GM20431 (cell line): ENCODE data around the gene TANC1.

Experiments
- in situ Hi-C: fragments of 300-500 bp; cut with MseI, MboI; formaldehyde crosslinking; loops from one replicate; pipeline ENCODE4 v1.15.0; 2020; ENCODE audit warnings: low sequenced_read_pairs; ENCODE audit not compliant: unreplicated experiment

Gene TANC1

GRCh38 chr2:159150280-159150746 lies 181.9 kb downstream of the TANC1 start:
- in situ Hi-C loops: no loop called here

GRCh38 chr2:159151198-159152127 lies 183.0 kb downstream of the TANC1 start:
- in situ Hi-C loops: no loop called here

- in situ Hi-C loops: no loop called here
These were observed 183.8 kb downstream of the TANC1 start for GRCh38 chr2:159152128-159152778.

- in situ Hi-C loops: no loop called here
These were observed 184.6 kb downstream of the TANC1 start for GRCh38 chr2:159153063-159153462.

- in situ Hi-C loops: no loop called here
These were observed 185.0 kb downstream of the TANC1 start for GRCh38 chr2:159153463-159153862.

GRCh38 chr2:159153951-159154350 lies 185.5 kb downstream of the TANC1 start:
- in situ Hi-C loops: no loop called here

- in situ Hi-C loops: no loop called here
These were observed 185.9 kb downstream of the TANC1 start for GRCh38 chr2:159154366-159154765.

GRCh38 chr2:159155320-159155719 lies 186.9 kb downstream of the TANC1 start:
- in situ Hi-C loops: no loop called here

- in situ Hi-C loops: no loop called here
These were observed 187.4 kb downstream of the TANC1 start for GRCh38 chr2:159155791-159156190.

- in situ Hi-C loops: no loop called here
These were observed 188.4 kb downstream of the TANC1 start for GRCh38 chr2:159156834-159157233.

GRCh38 chr2:159157361-159158209 lies 189.1 kb downstream of the TANC1 start:
- in situ Hi-C loops: no loop called here

- in situ Hi-C loops: no loop called here
These were observed 192.0 kb downstream of the TANC1 start for GRCh38 chr2:159160412-159160811.

- in situ Hi-C loops: no loop called here
These were observed 192.5 kb downstream of the TANC1 start for GRCh38 chr2:159160954-159161353.

GRCh38 chr2:159163930-159164329 lies 195.5 kb downstream of the TANC1 start:
- in situ Hi-C loops: no loop called here

- in situ Hi-C loops: no loop called here
These were observed 196.0 kb downstream of the TANC1 start for GRCh38 chr2:159164457-159164911.

- in situ Hi-C loops: no loop called here
These were observed 196.6 kb downstream of the TANC1 start for GRCh38 chr2:159165048-159165447.

GRCh38 chr2:159168707-159169106 lies 200.3 kb downstream of the TANC1 start:
- in situ Hi-C loops: no loop called here

- in situ Hi-C loops: no loop called here
These were observed 200.7 kb downstream of the TANC1 start for GRCh38 chr2:159169187-159169586.

- in situ Hi-C loops: no loop called here
These were observed 204.0 kb downstream of the TANC1 start for GRCh38 chr2:159172403-159172802.

- in situ Hi-C loops: no loop called here
These were observed 206.3 kb downstream of the TANC1 start for GRCh38 chr2:159174759-159175158.
